ENCODE results near the gene PTDSS2. TPM values are rescaled to one million over a fixed set of nuclear protein-coding genes. Genes with fewer than 3 reads are reported as not detected.

The PTDSS2 gene
- total RNA-seq, 1 donor from 2014 or later = 30.2 TPM

- no peak for DNase-seq
Observed at GRCh38 chr11:472816-473215, 22.7 kb downstream of the PTDSS2 start.

GRCh38 chr11:473415-473814 is 23.3 kb downstream of the PTDSS2 start:
- no peaks in the 10 kb centered on the region for H3K9me3 ChIP-seq (replicated peaks)
- TF ChIP-seq CTCF (IDR thresholded peaks at IDR 0.05; ENCODE audit: borderline replicate concordance) = no peak
- H3K27ac ChIP-seq (replicated peaks) = no peak overlapping the region
- H3K36me3 ChIP-seq = no peaks in the 10 kb centered on the region
- H3K27me3 ChIP-seq (ENCODE audit: low read depth) = no peaks in the 10 kb centered on the region
- H3K4me1 ChIP-seq = peaks cover 23% of the 10 kb centered on the region
- no peak overlapping the region for H3K4me3 ChIP-seq
- intact Hi-C loops (cut with micrococcal nuclease) = no loop called here
- no peak for DNase-seq

More at GRCh38 chr11:472816-473215, 22.7 kb downstream of the PTDSS2 start:
- no peak for TF ChIP-seq CTCF (IDR thresholded peaks at IDR 0.05; ENCODE audit: borderline replicate concordance)
- H3K27me3 ChIP-seq (ENCODE audit: low read depth) = no peaks in the 10 kb centered on the region
- intact Hi-C loops (cut with micrococcal nuclease) = no loop called here
- H3K27ac ChIP-seq (replicated peaks) = no peak overlapping the region
- no peak overlapping the region for H3K4me3 ChIP-seq
- H3K9me3 ChIP-seq (replicated peaks) = no peaks in the 10 kb centered on the region
- peaks cover 29% of the 10 kb centered on the region for H3K4me1 ChIP-seq
- no peaks in the 10 kb centered on the region for H3K36me3 ChIP-seq

GRCh38 chr11:473962-474785 is 24.1 kb downstream of the PTDSS2 start:
- no peak for DNase-seq
- Histone ChIP-seq H3K36me3 (peaks cover under 1% of the 10 kb centered on the region), H3K9me3 (replicated peaks) (no peaks in the 10 kb centered on the region), H3K4me3 (no peak overlapping the region), H3K4me1 (peaks cover 21% of the 10 kb centered on the region), H3K27me3 (ENCODE audit: low read depth) (no peaks in the 10 kb centered on the region), H3K27ac (replicated peaks) (no peak overlapping the region)
- TF ChIP-seq CTCF (IDR thresholded peaks at IDR 0.05; ENCODE audit: borderline replicate concordance) = no peak
- intact Hi-C loops (cut with micrococcal nuclease) = no loop called here

GRCh38 chr11:474914-475506 is 24.9 kb downstream of the PTDSS2 start:
- Histone ChIP-seq H3K4me1 (peaks cover 13% of the 10 kb centered on the region), H3K27me3 (ENCODE audit: low read depth) (no peaks in the 10 kb centered on the region), H3K27ac (replicated peaks) (no peak overlapping the region), H3K9me3 (replicated peaks) (no peaks in the 10 kb centered on the region), H3K36me3 (peaks cover 9% of the 10 kb centered on the region), H3K4me3 (no peak overlapping the region)
- intact Hi-C loops (cut with micrococcal nuclease) = no loop called here
- TF ChIP-seq CTCF (IDR thresholded peaks at IDR 0.05; ENCODE audit: borderline replicate concordance) = no peak
- no peak for DNase-seq

- TF ChIP-seq CTCF (IDR thresholded peaks at IDR 0.05; ENCODE audit: borderline replicate concordance) = no peak
- H3K27ac ChIP-seq (replicated peaks) = no peak overlapping the region
- H3K4me3 ChIP-seq = no peak overlapping the region
- intact Hi-C loops (cut with micrococcal nuclease) = no loop called here
- H3K4me1 ChIP-seq = peaks cover 4% of the 10 kb centered on the region
- H3K36me3 ChIP-seq = peaks cover 13% of the 10 kb centered on the region
- H3K27me3 ChIP-seq (ENCODE audit: low read depth) = no peaks in the 10 kb centered on the region
- DNase-seq = no peak
- no peaks in the 10 kb centered on the region for H3K9me3 ChIP-seq (replicated peaks)
Observed at GRCh38 chr11:475941-476340, 25.9 kb downstream of the PTDSS2 start.

Data from left ventricle myocardium inferior (tissue), 1 donor.